DMS 273 treated with DMSO at 0.1 percent for 48 hours (cell line): ENCODE measurements around the gene MSH3.
"Not testable (repeated sequence)": the region's sequence is repeated elsewhere in the genome, so short reads cannot be mapped to it uniquely, and the experiment has no call there.

ENCODE experiments used
- DNase-seq: peaks from one replicate; lab custom pipeline; 2025; lab: John Stamatoyannopoulos, UW

Gene MSH3

DNA sequence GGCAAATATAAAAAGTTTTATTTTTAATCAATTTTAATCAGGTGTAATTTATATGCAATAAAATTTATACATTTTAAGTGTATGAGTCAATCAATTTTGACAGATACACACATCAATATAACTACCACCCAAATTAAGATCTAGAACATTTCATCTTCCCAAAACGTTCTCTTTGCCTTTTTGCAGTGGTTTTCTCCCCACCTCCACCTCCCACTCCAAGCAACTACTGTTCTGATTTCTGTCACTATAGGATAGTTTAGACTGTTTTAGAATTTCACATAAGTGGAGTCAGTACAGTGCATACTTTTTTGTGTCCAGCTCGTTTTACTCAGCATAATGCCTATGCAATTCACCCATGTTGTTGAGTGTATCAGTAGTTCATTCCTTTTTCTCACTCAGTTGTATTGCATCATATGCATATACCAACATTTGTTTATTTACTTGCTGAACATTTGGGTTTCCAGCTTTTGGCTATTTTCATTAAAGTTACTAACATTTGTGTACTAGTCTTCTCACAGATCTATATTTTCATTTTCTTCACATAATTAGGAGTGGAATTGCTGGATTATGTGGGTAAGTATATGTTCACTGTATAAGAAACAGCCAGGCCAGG, 52.5 kb downstream of the MSH3 start:
- no peak for DNase-seq

DNA sequence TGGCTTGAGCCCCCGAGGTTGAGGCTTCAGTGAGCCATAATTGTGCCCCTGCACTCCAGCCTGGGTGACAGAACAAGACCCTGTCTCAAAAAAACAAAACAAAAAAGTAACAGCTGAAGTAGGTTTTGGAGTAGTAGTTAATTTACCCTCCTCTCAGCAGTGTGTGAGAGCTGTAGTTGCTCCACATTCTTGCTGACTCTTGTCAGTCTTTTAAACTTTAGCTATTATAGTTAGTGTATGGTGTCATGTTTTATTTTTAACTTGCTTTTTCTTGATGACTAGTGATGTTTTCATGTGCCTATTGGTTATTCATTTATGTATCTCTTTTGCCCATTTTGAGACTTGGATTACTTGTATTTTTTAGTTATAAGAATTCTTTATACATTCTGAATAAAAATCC, 53.2 kb downstream of the MSH3 start:
- DNase-seq, result no peak

DNA sequence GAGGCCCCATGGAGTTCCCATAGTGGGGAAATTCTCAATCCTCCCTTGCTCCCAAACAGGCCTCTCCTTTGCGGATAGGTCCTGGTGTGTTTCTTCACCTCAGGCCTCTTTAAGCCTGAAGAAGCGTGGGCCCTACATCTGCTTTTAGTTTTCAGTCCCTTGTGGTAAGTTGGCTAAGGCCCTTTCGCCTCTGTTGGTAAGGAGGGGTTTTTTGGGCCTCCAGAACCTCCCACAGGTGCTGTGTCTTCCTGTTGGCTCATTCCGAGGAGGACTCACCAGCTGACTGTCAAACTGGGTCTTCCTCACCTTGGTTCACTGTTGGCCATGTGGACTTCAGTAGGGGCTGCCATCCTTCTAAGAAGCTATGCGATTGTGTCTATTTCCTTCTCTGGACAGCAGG, 56.8 kb downstream of the MSH3 start:
- DNase-seq, result no peak

DNA sequence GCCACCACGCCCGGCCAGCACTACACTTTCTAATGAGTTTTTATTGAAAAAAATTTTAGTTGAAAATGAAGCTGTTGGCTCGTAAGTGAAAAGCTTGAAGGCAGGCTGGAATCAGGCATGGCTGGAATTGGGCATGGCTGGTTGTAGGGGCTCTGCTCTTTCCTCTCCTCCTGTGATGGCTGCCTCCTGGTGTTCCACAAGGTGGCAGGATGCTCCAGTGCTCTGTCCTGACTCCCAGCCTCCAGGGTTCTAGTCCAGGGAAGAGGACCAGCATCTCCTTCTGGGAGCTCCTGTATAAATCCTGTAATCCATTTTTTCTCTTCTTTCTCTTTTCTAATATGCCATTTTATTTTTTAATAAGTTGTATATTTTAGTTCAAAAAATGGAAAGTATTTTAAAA, 57.5 kb downstream of the MSH3 start:
- DNase-seq, result peak; percentile 6

DNA sequence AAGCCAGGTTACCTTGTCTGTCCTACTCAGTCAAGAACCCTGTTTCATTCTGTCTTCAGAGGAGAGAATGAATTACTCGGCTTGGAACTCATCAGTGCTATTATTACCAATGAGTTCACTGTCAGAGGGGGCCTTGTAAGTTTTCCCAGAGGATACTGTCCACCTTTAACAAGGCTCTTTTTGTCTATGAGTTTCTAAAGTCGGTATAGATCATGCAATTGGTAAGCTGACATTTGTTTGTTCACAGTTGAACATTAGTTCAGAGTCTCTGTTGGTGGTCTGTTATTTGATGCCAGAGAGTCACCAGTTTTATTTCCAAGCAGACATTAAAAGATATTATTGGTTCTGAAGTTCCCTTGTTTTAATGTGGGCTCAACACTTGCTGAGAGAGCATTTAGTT, 58.5 kb downstream of the MSH3 start:
- DNase-seq, result no peak

DNA sequence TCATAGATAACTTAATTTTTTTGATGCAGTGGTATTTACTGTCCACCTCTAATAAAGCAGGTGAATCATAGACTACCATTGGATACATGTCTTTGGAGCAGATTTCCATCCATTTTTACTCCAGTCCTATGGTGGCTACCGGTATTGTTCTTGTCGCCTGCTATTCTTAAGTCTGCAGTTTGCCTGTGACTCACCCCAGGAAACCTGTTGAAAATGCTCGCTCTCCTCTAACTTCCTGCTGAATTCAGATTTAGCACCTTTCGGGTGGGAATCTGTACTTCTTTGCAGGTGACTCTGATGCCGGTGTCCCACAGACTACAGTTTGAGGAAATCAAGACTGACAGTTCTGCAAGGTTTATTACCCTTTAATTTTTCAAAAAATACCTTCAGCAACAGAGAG, 59.2 kb downstream of the MSH3 start:
- DNase-seq, result no peak

DNA sequence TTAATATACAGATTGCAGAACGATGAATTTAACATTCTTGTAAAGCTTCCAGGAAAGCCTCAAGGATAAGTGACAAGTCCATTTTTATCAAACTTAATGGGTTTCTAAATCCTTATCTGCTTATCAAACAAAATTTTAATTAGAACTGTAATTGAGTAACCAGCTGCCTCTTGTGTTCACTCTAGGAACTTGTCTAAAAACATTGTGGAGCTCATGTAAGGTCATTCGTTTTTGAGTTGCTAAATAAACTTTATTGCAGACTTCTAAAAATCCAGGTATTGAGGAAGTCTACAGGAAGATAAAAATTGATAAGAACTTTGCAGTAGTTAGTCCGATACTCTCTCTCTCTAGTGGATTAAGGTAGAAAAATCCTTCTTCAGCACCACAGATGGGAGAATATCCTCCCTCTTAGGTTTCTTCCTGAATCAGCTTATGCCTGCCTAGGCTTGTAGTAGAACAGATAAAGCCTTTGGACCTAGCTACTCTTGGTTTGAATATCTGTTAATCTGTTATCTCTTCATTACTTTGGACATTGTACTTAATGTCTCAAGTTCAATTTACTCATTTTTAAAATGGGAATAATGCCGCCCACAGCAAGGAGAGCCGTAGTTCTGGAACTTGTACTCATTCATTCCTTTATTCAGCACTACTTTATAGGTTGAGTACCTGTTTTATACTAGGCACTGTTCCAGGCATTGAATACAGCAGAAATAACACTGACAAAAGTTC, 60.3 kb downstream of the MSH3 start:
- DNase-seq, result peak; percentile 1

DNA sequence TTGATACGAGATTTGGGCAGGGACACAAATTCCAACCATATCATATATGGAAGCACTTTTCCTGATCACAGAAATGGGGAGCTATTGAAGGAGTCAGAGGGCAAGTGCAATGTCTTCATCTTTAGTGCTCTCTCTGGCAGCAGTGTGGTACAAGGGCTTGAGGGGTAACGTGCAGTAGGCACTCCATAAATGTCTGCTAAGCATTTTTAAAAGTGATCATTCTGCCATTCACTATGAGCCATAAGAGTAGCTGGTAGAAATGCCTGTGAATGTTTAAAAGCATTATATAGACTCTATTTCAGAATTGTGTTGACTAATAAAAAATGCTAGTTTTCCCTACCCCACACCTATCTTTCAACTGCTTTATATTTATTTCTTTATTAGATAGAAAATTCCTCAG, 61.4 kb downstream of the MSH3 start:
- DNase-seq, result no peak

DNA sequence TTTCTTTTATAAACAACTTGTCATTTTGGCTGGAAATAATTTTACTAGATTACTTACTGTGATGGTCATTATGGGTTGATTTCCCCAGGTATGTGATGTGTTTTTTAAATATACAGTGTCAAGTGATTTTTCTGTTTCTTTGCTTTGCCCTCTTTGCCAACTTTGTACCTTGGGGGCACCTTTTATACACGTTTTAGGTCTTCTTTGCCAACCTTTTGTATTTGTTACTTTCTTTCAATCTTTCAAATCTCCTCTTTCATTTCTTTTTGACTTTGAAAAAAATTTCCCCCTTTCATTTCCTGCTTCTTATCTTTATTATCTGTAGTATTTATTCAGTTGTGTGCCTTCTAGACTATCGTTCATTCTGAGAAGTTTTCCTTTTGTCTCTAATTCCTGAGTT, 65.7 kb downstream of the MSH3 start:
- DNase-seq, result no peak

DNA sequence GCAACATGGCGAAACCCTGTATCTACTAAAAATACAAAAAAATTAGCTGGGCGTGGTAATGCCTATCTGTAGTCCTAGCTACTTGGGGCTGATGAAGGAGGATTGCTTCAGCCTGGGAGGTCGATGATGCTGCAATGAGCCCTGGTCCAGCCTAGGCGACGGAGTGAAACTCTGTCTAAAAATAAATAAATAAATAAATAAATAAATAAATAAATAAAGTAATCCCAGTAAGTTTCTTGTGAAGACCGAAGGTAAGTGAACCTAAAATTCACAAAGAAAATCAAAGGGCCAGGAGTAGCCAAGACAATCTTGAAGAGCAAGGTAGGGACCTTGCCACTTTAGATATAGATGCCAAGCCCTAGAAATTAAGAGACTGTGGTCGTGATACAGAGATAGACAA, 68.5 kb downstream of the MSH3 start:
- DNase-seq, result no peak

DNA sequence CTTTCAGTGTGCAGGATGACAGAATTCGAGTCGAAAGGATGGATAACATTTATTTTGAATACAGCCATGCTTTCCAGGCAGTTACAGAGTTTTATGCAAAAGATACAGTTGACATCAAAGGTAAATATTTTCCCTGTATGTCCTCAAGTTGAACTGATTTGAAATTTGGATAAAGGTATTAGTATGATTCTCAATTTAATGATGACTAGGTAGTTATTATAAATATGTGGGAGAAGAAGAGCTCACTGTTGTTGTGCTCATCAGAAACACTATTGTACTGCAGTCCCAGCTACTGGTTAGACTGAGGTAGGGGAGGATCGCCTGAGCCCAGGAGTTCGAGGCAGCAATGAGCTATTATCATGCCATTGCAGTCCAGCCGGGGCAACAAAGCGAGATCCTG, 71.0 kb downstream of the MSH3 start:
- DNase-seq, result no peak

DNA sequence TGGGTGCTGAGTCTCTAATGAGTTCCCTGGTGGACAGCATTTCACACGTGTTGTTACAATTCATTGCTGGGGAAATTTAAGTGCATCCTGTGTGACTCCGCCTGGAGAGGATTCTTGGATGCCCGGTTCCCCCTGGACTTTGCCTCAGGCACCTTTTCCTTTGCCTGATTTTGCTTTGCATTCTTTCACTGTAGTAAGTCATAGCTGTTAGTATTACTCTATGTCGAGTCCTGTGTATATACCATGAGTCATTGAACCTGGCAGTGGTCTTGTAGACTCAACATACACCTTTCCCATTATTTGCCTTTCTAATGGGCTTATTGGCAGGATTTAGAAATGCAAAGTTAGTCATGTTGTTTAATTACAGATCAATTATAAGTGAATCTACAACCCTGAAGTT, 82.3 kb downstream of the MSH3 start:
- no peak for DNase-seq

DNA sequence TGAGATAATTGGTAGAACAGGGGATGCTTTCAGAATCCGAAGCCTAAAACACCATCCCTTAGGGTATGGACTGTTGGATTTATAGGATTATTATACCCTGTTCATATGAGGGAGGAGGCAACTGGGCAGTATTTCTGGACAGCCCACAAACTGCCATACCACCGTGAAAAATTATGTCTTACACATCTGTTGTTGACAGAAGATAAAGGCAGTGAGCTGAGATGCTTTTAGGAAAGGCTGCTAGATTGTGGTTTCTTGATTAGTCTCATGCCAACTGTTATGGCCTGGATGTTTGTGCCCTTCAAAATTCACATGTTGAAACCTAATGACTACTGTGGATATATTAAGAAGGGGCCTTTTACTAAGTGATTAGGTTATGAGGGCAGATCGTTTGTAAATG, 84.0 kb downstream of the MSH3 start:
- DNase-seq, result no peak

DNA sequence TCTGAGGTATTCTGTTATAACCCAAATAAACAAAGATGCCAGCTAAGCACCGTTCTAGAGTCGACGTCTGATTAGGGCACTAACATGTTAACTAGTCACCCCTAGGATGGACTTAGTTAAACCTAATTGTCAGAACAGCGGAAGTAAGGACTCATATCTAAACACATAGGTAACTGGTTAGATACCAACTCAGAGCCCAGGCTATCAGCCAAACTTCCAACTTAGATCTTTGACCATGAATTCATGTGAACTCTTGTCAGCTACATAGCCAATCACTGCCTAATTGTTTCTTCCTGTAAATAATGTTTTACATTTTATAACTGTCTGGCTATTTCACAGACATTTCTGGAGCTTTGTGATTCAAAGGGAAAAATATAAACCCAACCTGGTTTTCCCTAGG, 84.6 kb downstream of the MSH3 start:
- DNase-seq, result no peak

DNA sequence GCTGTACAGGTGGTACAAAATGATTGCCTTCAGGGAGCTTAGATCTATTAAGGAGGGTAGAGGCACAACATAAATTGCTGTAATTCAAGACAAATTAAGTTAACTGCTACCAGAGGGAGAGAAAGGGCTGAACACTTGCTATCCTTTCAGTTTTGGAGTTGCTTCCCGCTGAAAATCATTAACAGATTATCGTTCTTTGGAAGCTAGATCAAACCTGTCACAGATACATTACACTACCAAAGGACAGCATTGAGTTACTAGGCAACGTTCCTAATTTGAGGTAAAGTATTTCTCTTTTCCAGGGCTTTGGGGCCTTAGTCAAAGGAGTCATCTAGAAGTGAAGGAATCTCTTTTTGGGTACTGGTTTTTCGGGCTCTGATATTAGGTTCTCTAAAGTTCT, 85.0 kb downstream of the MSH3 start:
- DNase-seq, result no peak

DNA sequence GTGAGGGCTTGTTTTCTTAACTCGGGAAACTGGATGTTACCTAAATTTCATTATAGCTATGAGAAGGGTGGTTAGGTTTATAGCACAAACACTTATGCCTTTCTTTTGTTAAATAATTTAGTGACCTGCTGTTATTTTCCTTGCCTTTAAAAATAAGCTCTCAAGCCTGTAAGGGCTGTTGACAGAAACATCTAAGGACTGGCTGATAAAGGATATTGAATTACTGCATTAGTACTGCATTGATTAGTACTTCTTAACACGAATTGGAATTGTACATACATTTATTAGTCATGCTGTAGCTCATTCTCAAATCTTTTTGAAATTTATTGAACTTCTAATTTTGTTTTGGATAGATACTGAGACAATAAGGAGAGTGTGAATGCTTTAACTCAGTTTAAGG, 85.4 kb downstream of the MSH3 start:
- DNase-seq, result no peak

DNA sequence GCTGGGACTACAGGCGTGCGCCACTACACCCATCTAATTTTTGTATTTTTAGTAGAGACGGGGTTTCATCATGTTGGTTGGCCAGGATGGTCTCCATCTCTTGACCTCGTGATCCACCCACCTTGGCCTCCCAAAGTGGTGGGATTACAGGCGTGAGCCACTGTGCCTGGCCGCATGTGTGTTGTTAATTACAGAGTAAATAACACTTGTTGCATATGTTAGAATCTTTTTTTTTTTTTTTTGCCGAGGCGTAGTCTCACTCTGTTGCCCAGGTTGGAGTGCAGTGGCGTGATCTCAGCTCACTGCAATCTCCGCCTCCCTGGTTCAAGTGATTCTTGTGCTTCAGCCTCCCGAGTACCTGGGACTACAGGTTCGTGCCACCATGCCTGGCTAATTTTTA, 86.0 kb downstream of the MSH3 start:
- not testable (repeated sequence) for DNase-seq

DNA sequence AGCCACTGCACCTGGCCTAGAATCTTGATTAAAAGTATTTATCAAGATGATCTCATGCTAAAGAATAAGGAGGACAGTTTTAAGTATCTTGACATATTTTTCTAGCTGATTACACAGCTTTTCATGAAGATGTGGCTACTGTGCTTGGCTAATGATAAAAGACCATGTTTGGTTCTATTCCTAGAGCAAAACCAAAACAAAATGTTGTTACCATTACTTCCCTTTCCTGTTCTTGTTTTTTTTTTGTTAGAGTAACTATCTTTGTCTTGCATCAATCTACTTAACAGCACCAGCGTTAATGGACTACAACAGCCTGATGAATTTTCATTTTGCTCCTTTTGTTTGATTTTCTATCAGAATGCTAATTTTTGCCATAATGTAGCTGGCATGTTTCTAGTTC, 86.5 kb downstream of the MSH3 start:
- DNase-seq, result no peak

DNA sequence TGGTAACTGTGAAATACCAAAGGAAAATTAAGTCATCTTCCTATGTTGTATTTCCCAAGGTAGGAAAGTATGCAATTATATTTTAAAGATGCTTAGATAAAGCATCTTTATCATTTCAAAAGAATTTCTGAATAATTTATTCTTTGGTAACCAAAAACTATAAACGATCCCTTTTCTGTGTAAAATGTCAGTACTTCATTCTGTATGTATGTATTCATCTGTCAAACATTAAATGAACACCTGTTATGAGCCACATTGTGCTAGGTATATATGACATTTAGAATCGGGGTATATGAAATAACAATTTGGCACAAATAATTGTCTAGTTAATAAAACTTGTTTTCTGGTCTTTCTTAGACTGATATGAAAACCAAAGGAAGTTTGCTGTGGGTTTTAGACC, 89.7 kb downstream of the MSH3 start:
- DNase-seq, result no peak

DNA sequence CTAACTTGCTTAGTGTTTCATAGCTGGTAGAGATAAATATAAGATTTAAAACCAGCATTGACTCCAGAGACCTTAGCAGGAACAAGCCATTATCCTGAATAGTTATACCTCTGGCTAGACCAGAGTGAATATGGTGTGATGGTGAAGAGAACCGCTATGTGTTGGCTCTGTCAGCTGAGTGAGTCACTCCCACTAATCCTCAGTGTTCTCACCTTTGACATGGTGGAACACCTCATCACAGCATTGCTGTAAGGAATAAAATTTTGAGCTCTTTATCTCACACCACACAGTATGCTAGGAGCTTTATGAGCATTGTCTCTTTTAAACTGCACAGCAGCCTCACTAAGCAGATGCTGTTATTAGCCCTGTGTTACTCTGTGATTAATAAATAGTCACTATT, 91.0 kb downstream of the MSH3 start:
- DNase-seq, result no peak

DNA sequence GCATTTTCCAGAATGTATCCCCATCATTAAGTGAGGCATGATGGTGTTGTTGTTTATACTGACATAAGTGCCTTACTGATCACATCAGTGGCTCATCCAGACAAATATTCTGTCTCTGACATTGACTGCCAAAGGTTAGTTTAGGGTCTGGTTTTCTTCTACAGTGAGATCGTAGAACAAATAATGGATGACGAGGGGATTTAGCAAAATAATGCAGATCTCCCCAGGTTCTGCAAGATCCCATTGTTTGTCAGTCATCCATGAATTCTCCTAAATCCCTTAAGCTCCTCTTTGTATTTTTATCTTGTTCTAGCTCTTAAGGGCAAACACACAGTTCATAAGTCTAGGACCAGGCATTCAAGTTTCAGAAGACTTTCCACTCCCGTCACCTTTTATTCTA, 93.5 kb downstream of the MSH3 start:
- no peak for DNase-seq

DNA sequence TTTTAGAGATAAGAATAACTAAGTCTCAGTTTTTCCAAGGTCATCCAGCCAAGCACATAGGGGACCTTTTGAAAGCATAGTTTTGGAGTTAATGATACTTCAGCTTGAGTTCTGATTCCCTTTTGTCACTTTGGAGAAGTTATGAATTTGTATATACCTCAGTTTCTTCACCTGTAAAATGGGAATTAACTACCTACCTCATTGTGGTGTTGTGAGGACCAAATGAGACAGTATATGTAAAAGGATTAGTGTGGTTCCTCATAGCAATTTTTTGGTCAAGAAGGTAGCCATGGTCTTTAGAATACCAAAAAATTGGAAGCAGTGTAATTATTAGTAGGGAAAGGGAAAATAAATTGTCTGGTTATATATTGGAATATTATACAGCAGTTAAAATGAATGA, 98.0 kb downstream of the MSH3 start:
- no peak for DNase-seq

DNA sequence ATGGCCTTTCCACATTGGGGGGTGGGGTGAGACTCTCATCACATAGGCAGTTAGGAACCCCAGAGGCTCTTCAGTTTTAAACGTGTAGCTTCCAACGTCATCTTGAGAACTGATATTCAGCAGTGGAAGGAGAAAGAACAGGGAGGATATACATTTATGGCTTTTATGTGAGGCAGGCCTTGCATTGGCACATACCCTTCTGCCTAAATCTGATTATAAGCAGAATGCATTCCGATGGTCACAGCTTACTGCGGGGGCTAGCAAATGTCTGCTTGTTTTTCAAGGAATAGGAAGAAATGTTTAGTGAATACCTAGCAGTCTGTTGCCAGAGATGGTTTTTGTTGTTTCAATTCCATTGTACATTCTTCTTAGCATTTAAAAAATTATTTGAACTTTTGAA, 99.3 kb downstream of the MSH3 start:
- DNase-seq, result no peak

DNA sequence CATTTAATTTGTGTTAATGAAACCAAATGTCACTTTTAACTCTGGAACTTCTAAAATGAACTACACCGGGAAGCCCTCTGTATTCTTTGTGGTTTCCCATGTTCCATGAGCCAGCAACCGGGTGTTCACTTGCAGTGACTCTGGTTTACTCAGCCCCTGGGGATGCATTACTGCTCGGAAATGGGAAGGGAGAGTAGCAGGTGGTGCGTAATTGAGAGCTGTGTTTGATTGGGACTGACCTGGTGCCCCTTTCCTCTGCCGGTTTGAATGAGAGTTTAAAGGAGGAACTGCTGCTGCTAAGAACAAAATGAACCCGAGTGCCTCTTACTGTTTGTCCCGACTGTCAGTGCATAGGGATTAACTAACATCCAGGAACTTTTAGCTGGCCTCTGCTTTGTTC, 100.4 kb downstream of the MSH3 start:
- peak; percentile 72 for DNase-seq
